Coronary artery (tissue), 2 donors: ENCODE data around the gene IRF7.

Experiments used
- DNase-seq: peaks from one replicate; pipeline ENCODE4 v3.0.0-alpha.2; 2017; ENCODE audit warnings: low spot score
- H3K27ac ChIP-seq, 2 donors: fragments of 200-600 bp; sonication (generic); one replicate each; pipeline ENCODE4 v1.5.1; 2016 to 2019
- H3K4me3 ChIP-seq: fragments of 200-600 bp; sonication (generic); 2 replicates; pipeline ENCODE4 v1.5.1; 2016; ENCODE audit warnings: mild to moderate bottlenecking, moderate library complexity
- CTCF ChIP-seq: fragments of 200-600 bp; sonication (generic); IDR thresholded peaks from one replicate; pipeline ENCODE4 v1.5.1; 2019; ENCODE audit warnings: antibody characterized with exemption

Gene IRF7

GRCh38 chr11:573146-573759, 42.5 kb downstream of the IRF7 start:
- DNase-seq: no peak
- TF ChIP-seq CTCF: no peak
- Histone ChIP-seq H3K27ac (peak overlapping the region in 1 of 2 donors; percentile 43), H3K4me3 (no peak overlapping the region)

- TF ChIP-seq CTCF: no peak
- Histone ChIP-seq H3K27ac (no peak overlapping the region), H3K4me3 (no peak overlapping the region)
- no peak for DNase-seq
Observed at GRCh38 chr11:571802-572185, 44.0 kb downstream of the IRF7 start.

GRCh38 chr11:569158-569885, 46.4 kb downstream of the IRF7 start:
- H3K27ac ChIP-seq: peak overlapping the region; percentile 9 to 93
- no peak for TF ChIP-seq CTCF
- no peak for DNase-seq
- H3K4me3 ChIP-seq: peak overlapping the region; percentile 92

GRCh38 chr11:568306-569157, 47.2 kb downstream of the IRF7 start:
- H3K4me3 ChIP-seq: peak overlapping the region; percentile 92
- DNase-seq: peak; percentile 94
- H3K27ac ChIP-seq: peak overlapping the region; percentile 43 to 93
- no peak for TF ChIP-seq CTCF

GRCh38 chr11:567629-568292, 48.0 kb downstream of the IRF7 start:
- Histone ChIP-seq H3K4me3 (peak overlapping the region; percentile 92), H3K27ac (peak overlapping the region; percentile 43 to 93)
- no peak for DNase-seq

More at GRCh38 chr11:567629-568292, 48.0 kb downstream of the IRF7 start:
- no peak for TF ChIP-seq CTCF
